SW 1271 (cell line): Measurements from ENCODE around the gene HOXC5.

Experiments
- DNase-seq, 2 experiments: peaks; one replicate each; lab custom pipeline; 2025; lab: John Stamatoyannopoulos, UW

The HOXC5 gene

GRCh38 chr12:53995378-53996239, 37.2 kb upstream of the HOXC5 start:
- DNase-seq, result peak in 1 of 2 experiments; percentile 16

GRCh38 chr12:53996240-53997203, 36.3 kb upstream of the HOXC5 start:
- no peak for DNase-seq

GRCh38 chr12:53997204-53998109, 35.4 kb upstream of the HOXC5 start:
- no peak for DNase-seq

- DNase-seq, result no peak
Measured at GRCh38 chr12:53998110-53998899, 34.5 kb upstream of the HOXC5 start.

GRCh38 chr12:53998900-53999236, 34.0 kb upstream of the HOXC5 start:
- no peak for DNase-seq

GRCh38 chr12:53999559-54000115, 33.2 kb upstream of the HOXC5 start:
- peak in 1 of 2 experiments; percentile 38 for DNase-seq

GRCh38 chr12:54000116-54001114, 32.4 kb upstream of the HOXC5 start, which contains the start of gene HOXC9:
HOXC9 (plus strand) TSS chr12:54000161; CDS start chr12:54000189, 28 bp downstream.
- peak in 1 of 2 experiments; percentile 59 for DNase-seq

- no peak for DNase-seq
Measured at GRCh38 chr12:54001283-54002187, 31.3 kb upstream of the HOXC5 start.

GRCh38 chr12:54002278-54002914, 30.5 kb upstream of the HOXC5 start:
- DNase-seq, result no peak

- DNase-seq, result no peak
Measured at GRCh38 chr12:54002915-54003389, 29.9 kb upstream of the HOXC5 start.

- DNase-seq, result no peak
Measured at GRCh38 chr12:54003625-54004024, 29.2 kb upstream of the HOXC5 start.

GRCh38 chr12:54004063-54004840, 28.6 kb upstream of the HOXC5 start:
- peak in 1 of 2 experiments; percentile 7 for DNase-seq

GRCh38 chr12:54004841-54005530, 27.9 kb upstream of the HOXC5 start:
- DNase-seq, result no peak

GRCh38 chr12:54005531-54005852, 27.4 kb upstream of the HOXC5 start:
- DNase-seq, result no peak

- DNase-seq, result peak in 1 of 2 experiments; percentile 63
Measured at GRCh38 chr12:54005853-54006558, 26.8 kb upstream of the HOXC5 start.
